ENCODE data around the gene ITGA3.

ITGA3 gene

GRCh38 chr17:50111673-50112655 is 56.1 kb downstream of the ITGA3 start:
- no peak for DNase-seq

GRCh38 chr17:50112694-50113093 is 56.8 kb downstream of the ITGA3 start:
- DNase-seq = no peak

DNA sequence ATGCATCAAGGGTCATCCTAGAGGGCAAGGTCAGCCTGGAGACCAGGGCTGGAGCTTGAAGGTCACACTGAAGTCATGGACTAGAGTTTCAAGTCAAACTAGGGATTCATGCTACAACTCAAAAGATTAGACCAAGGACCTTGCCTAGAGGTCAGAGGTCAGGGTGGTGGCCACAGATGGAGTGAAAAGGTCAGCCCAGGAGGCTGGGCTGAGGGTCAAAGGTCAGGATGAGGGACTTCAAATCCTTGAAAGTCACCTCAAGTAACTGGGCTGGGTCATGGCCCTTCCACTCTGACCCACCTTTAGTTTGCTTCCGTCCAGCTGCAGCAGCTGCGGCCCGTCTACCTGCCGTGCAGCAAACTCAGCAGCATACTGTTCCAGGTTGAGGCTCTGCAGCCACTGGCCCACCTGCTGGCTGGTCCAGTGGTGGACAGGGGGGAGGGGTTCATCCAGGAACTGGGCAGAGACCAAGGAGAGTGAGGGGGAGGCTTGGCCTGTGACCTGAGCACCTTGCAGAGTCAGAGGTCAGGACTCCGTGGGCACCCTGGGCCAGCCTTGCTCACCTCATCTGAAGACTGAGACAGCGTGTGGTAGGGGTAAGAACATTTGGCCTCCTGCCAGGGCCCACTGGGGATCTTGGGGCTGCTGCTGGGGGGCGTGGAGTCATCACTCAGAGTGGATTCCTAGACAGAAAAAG is 57.9 kb downstream of the ITGA3 start:
- no peak for DNase-seq

- no peak for DNase-seq
Measured at GRCh38 chr17:50114401-50114800, 58.5 kb downstream of the ITGA3 start.

GRCh38 chr17:50114849-50115357 is 59.0 kb downstream of the ITGA3 start:
- DNase-seq = peak in 2 of 5 donors; percentile 19 to 66

DNA sequence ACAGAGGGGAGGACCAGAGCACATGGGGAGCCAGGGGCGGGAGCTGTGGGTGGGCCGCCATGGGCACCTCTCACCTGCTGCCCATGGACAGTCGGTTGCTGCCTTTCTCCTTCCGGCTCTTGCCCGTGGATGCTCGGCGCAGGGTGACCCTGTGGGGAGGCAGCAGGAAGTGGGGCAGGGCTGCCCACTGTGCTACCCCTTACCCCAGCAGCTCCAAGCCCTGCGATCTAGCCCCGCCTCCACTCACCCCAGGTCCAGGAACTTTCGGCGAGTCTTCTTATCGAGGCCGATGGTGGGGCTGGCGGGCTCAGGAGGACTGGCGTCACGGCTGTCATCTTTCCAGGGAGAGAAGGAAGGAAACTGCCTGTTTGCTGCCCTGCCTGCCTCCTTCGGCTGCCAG is 59.8 kb downstream of the ITGA3 start:
- DNase-seq = no peak

DNA sequence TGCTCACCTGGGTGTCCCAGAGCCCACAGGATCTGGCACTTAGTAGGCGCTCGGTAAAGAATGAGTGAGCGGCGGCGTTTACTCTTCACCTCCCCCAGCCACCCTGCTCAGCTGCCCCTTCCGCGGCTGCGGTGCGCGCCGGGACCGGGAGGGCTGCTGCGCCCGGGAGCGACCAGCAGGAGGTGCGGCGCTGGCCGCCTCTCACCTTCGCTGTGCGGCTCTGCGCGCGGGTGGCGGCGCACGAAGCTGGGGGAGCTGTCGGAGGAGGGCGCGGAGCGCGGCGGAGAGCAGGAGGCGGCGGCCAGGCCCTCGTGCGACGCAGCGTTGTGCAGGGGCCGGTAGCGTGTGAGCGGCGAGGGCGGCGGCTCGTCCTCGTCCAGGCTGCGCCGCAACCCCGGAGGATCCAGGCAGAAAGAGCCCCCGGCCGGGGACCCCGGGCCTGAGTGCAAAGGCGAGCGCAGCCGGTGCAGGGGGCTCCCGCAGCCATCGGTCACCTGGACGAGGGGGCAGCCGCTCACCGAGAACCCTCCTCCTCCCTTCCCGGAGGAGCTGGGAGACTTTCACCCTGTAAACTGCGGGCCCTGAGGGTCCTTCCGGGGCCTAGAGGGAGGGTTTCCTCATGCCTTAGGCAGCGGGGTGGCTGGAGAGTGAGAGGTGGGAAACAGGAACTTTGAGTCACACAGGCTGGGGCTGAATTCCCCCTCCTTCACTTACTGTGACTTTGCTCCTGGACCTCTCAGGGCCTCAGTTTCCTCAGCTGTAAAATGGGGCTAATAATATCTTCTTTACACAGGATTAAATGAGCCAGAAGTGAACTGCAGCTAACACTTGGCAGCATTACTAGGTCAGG is 61.5 kb downstream of the ITGA3 start:
- DNase-seq = peak in 4 of 5 donors; percentile 50 to 64 (median 54)

- no peak for DNase-seq
Measured at GRCh38 chr17:50118076-50118827, 62.3 kb downstream of the ITGA3 start.

DNA sequence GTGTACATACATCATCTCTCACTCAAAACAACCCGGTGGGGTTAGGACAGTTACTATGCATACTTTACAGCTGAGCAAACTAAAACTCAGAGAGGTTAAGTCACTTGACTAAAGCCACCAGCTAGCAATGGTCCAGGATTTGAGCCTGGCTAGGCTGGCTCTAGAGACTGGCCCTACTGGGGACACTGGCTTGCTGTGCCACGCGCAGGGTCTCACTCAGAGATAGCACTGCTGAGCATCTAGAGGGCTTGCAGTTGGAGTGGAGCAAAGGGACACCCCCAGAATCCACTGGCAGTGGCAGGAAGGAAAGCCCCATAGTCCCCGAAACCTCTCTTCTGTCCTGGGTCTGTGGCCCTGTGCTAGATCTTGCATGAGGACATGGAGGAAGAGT is 62.9 kb downstream of the ITGA3 start:
- DNase-seq = no peak

DNA sequence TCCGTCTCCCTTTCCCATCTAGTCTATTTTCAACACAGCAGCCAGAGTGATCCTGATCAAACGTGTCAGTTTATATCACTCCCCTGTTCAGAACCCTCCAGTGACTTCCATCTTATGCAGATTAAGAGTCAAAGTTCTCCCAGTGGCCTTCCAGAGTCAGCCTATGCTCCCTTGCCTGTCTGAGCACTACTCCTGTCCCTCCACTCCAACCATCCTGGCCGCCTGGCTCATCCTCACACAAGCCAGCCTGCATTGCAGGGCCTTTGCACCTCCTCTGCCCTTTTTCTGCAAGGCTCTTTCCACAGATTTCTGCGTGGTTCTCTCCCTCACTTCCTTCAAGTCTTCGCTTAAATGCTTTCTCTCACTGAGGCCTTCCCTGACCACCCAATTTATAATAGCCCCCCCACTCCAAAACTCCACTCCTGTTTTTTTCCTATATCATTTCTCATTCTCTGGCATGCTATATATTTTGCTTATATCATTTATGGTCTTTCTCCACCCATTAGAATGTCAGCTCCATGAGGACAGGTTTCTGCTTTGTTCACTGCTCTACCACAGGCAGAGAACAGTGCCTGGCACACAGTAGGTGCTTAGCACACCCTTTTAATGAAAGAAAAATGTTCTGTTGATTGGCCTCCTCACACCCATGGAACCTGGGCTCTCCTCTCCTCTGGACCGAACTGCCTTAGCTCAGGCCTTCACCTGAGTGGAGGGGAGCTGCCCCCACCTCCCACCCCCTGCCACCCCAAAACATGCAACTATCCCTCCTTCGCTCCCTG is 64.8 kb downstream of the ITGA3 start:
- DNase-seq = no peak

DNA sequence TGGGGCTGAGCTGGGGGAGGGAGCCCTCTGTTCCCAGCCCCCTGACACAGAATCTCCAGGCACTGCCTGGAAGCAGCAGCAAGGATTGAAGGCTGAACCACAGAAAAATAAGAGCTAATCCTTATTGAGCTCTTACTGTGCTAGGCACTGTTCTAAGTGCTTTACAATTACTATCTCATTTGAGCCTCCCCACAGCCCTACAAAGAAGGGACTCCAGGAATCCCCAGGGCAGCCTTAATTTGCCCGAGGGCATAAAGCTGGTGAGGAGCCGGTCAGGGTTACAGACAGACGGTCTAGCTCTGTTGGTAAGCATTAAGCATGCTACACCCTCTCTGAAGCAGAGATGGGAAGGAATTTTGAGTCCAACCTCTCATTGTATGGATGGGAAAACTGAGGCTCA is 67.0 kb downstream of the ITGA3 start:
- no peak for DNase-seq

GRCh38 chr17:50123649-50124349 is 67.9 kb downstream of the ITGA3 start:
- DNase-seq = no peak

DNA sequence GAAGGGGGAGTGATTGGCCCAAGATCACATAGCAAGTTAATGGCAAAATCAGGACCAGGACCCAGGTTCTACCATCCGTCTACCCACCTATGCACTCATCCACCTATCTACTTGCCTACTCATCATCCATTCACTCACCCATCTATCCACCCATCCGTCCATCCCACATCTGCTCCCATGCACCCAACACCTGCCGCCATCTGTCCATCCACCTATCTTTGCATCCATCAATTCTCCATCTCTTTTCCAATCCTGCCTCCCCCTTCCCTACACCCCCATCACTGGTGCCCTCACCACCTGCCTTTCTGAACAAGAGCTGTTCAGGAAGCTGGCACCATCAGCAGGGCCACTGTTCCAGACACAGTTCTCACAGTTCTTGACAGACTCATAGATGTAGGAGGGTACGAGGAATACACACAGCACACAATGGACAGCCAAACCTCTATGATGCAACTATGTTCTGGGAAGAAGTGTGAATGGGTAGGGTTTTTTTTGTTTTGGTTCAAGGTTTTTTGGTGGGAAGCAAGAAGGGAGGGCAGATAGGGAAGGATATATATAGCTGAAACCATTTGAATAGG is 69.6 kb downstream of the ITGA3 start:
- DNase-seq = no peak

DNA sequence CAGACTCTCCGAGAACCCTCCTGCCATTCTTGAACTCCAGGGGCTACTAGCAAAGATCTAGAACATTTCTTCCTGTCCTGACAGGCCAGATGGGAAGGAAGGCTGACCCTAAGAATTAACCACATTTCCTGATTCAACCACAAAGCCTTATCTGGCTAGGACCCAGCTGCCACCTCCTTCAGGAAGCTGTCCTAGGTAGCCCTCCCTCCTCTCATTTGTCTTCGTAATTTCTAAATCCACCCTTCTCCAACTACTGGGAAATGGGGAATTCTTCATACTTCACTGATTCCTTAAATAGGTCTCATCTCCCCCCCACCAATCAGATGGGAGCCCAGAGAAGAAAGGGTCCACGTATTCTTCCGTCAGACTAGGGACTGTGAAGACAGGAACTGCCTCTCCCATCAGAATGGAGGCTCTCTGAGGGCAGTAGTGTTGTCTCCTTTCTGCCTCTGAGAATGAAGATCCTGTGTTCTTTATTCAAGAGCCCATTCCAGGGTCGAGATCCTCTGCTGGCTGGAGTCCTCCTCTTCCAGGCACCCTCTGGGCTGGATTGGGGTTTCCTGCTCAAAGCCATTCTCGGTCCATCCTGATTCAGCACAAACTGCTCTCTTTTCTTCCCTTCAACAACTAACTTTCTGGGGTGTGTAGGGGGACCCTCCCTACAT is 71.9 kb downstream of the ITGA3 start:
- no peak for DNase-seq

DNA sequence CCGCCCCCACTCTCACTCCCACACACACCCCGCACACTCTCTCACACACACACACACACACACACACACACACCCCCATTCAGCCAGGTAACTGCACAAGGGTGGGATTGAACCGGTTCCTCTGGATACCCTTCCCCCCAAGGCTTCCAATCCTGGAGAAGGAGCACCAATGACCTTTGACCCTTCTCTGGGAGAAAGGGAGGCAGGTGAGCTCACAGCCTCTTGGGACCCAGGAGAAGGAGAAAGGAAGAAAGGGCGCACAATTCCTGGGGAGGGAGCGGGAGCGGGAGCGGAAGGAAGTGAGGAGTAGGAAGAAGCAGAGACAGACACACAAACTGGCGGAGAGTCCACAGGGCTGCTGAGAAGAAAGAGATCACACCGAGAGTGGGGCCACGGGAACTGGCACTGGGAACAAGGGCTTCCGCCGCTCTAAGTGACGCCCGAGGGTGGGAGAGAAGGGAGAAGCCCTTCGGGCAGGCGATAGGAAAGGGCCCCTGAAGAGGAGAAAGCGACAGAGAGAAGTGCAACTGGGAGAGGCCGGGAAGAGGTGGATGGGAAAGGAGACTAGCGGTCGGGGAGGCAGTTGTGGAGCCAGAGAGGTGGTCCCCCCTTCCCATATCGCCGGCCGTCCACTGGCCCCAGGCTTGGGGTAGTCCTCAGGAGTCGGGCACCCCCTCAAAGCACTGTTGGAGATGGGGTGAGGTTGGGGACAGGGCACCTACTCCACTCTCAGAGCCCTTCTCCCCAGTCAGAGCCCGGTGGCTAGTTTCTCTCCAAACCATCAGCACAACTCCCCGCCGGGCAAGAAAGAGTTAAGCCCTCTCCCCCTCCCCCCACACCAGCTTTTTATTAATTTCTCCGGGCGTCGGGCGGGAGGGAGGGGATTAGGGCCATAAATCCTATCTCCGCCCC is 72.8 kb downstream of the ITGA3 start:
- no peak for DNase-seq

DNA sequence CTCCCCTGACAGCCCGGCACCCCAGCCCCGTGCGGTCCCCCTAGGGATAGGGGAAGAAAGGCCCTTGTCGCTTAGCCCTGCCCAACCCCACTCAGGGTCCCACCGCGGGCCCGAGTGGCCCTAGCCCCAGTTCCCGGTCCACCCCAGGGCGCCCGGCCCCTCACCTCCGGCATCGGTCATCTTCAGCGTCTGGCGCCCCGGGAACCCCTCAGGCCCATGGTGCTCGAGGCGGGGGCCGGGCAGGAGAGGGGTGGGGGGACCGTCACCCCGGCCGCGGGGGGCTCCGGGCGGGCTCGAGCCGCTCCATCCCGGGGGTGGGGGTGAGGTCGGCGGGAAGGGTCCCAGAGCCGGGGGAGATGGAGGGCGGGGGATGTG is 73.4 kb downstream of the ITGA3 start:
- no peak for DNase-seq

DNA sequence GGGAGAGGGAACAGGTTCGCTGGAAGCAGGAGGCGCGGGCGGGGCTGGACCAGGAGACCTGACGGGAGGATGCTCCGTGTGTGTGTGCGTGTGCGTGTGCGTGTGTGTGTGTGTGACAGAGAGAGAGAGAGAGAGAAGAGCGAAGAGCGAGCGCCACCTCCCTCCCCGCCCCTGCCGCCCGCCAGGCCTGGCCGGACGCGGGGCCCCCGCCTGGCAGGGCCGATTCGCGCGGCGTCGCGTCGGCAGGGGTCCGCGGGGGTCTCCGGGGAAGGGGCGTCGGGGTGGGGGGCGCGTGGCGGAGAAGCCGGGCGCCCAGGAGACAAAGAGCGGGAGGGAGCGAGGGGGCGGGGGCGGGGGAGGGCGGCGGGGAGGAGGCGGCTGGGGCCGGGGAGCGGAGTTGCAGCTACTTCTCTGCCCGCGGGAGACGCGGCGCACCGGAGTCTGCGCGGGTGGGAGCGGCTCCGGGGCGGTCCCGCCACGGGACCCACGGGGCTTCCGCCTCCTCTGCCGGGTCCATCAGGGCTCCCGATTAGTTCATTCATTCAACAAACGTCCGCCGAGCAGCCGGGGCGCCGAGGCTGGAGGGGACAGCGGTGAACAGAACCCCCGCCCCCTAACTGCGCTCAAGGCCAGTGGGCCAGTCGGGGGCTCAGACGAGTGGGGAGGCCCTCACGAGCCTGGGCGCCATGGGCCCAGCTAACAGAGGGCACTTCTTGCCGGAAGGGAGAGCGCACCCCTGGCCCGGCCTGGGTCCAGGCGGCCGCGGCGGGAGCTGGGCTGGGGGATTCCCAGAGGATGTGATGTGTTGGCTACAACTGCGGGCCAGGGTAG is 74.0 kb downstream of the ITGA3 start, which contains the start of gene SAMD14:
TSS of gene SAMD14 (minus strand) at position 433 of the 831 bp plus-strand sequence. CDS start 5,201 bp downstream, outside the sequence.
- DNase-seq = peak in 4 of 5 donors; percentile 44 to 61 (median 52)
